Mammary epithelial cell (primary cell): Measurements from ENCODE around the gene PRKCH.

Source experiments
- CTCF ChIP-seq, 2 donors: IDR thresholded peaks in 1 of 2; conservative IDR thresholded peaks in 1 of 2; 2 replicates each; pipeline ENCODE4 v1.5.1; 2011 to 2012; ENCODE audit warnings: inconsistent platforms in 2 of 2, low read length in 2 of 2, mild to moderate bottlenecking in 2 of 2, control low read depth in 1 of 2, low read depth in 1 of 2; ENCODE audit not compliant: insufficient read depth in 1 of 2; ENCODE audit errors: extremely low read depth in 1 of 2
- EZH2 ChIP-seq: IDR thresholded peaks from 2 replicates; pipeline ENCODE4 v1.6.1; 2012; ENCODE audit warnings: low read length, inconsistent platforms, borderline replicate concordance

GRCh38 chr14:61429316-61429715, 107.9 kb downstream of the PRKCH start:
- TF ChIP-seq CTCF (conservative IDR thresholded peaks at IDR 0.05 in 1 of 2, IDR thresholded peaks at IDR 0.05 in 1 of 2; ENCODE audit: extremely low read depth in 1 of 2, insufficient read depth in 1 of 2, low read depth in 1 of 2, low read length in 2 of 2) (no peak), EZH2 (no peak)
